Measurements from ENCODE around the gene FFAR2. TPM values are rescaled to one million over a fixed set of nuclear protein-coding genes. Genes with fewer than 3 reads are reported as not detected.
"Not testable (repeated sequence)": the region's sequence is repeated elsewhere in the genome, so short reads cannot be mapped to it uniquely, and the experiment has no call there.

The FFAR2 gene
- total and polyA plus RNA-seq, 7 experiments from 2014 or later, result 2.2 to 7.1 TPM; not detected in 5

DNA sequence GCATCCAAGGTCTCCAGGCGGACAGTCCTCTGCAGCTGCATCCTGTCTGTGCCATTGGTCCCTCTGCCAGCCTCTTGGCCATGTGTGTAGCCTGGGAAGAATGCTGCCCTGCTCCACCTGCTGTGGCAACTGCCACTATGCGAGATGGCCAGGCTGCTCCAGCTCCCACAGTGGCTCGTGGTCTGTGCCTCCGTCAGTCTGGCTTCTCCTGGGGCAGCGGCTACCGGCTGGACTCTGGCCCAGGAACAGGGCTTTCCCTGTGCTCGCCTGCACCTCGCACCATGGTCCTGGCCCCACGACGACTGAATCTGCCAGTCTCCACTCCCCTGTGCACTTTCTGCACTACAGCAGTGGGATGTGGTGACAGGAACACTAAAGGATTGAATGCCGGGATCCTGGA is 26.7 kb upstream of the FFAR2 start:
- H3K9me3 ChIP-seq (ENCODE audit: control insufficient read depth in 2 of 3, low read length in 3 of 3), result no peaks in the 10 kb centered on the region
- ChIA-PET CTCF (interaction anchor here (1.0 kb wide), 1 partner anchor 41 kb away, joined by 5 read pairs; no protein-coding TSS in a partner anchor), POLR2A (no interaction called here)
- H3K4me3 ChIP-seq (ENCODE audit: low read length), result no peak overlapping the region
- no peak overlapping the region for H3K27ac ChIP-seq (ENCODE audit: low read depth, low read length)
- no peaks in the 10 kb centered on the region for H3K4me1 ChIP-seq (ENCODE audit: control insufficient read depth in 2 of 2, insufficient read depth in 2 of 2, low read length in 2 of 2)
- intact Hi-C loops (cut with micrococcal nuclease), result loop anchor here in 1 of 2 donors (5.0 kb wide), 1 partner anchor 41 kb away; no protein-coding TSS in a partner anchor
- ATAC-seq (no peak), DNase-seq (no peak)
- Mint-ChIP-seq H3K9me3 (no peaks in the 10 kb centered on the region), H3K4me1 (peaks cover 0 to 6% (median 0%) of the 10 kb centered on the region in 7 donors), H3K4me3 (no peak overlapping the region), H3K36me3 (no peaks in the 10 kb centered on the region), H3K27me3 (peaks cover 0 to 33% (median 16%) of the 10 kb centered on the region in 5 donors), H3K27ac (no peak overlapping the region)
- peaks cover 0 to 6% of the 10 kb centered on the region in 2 donors for H3K27me3 ChIP-seq (ENCODE audit: control insufficient read depth in 2 of 2, insufficient read depth in 2 of 2, low read length in 2 of 2)
- no peaks in the 10 kb centered on the region for H3K36me3 ChIP-seq (ENCODE audit: control insufficient read depth in 2 of 3, insufficient read depth in 3 of 3, low read length in 3 of 3)

DNA sequence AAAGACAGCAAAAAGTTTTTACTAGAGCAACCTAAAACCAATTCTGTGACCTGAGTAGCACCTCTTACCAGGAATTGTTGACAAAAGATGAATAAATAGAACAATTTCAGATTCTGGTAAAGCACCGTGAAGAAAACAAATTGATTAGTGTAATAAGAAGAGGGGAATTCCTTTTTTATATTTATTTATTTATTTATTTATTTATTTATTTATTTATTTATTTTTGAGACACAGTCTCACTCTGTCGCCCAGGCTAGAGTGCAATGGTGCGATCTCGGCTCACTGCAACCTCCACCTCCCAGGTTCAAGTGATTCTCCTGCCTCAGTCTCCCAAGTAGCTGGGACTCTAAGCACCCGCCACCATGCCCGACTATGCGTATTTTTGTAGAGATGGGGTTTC is 24.7 kb upstream of the FFAR2 start:
- H3K27ac Mint-ChIP-seq; DNase-seq; CTCF ChIA-PET; ATAC-seq; H3K4me1 Mint-ChIP-seq; H3K27me3 ChIP-seq (ENCODE audit: control insufficient read depth in 2 of 2, insufficient read depth in 2 of 2, low read length in 2 of 2); H3K36me3 Mint-ChIP-seq; H3K27ac ChIP-seq (ENCODE audit: low read depth, low read length); H3K9me3 Mint-ChIP-seq; H3K36me3 ChIP-seq (ENCODE audit: control insufficient read depth in 2 of 3, insufficient read depth in 3 of 3, low read length in 3 of 3); H3K4me1 ChIP-seq (ENCODE audit: control insufficient read depth in 2 of 2, insufficient read depth in 2 of 2, low read length in 2 of 2); H3K4me3 ChIP-seq (ENCODE audit: low read length); POLR2A ChIA-PET; H3K4me3 Mint-ChIP-seq; H3K9me3 ChIP-seq (ENCODE audit: control insufficient read depth in 2 of 3, low read length in 3 of 3): not testable (repeated sequence)
- H3K27me3 Mint-ChIP-seq, result peaks cover 0 to 15% (median 0%) of the 10 kb centered on the region in 5 donors
- intact Hi-C loops (cut with micrococcal nuclease), result loop anchor here in 1 of 2 donors (5.0 kb wide), 1 partner anchor 39 kb away; no protein-coding TSS in a partner anchor

DNA sequence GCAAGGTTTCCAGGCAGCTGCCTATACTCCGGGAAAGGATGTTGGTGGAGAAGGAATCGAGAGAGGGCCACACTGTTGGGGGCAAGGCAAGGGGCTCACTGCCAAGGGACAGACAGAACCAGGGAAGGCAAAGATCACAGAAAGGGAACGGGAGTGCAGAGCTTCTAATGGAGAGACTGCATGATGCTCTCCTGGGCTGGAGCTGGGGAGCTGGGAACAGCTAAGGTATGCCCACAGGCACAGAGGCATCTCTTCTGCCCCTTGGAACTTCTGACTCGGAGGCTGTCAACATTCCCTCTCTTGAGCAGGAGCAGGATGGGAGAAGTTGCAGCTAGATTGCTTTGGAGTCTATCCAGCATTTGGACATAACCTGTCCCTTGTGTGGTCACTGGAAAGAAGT is 22.4 kb upstream of the FFAR2 start:
- Histone ChIP-seq H3K27ac (ENCODE audit: low read depth, low read length) (no peak overlapping the region), H3K4me1 (ENCODE audit: control insufficient read depth in 2 of 2, insufficient read depth in 2 of 2, low read length in 2 of 2) (no peaks in the 10 kb centered on the region), H3K4me3 (ENCODE audit: low read length) (no peak overlapping the region), H3K36me3 (ENCODE audit: control insufficient read depth in 2 of 3, insufficient read depth in 3 of 3, low read length in 3 of 3) (no peaks in the 10 kb centered on the region), H3K27me3 (ENCODE audit: control insufficient read depth in 2 of 2, insufficient read depth in 2 of 2, low read length in 2 of 2) (no peaks in the 10 kb centered on the region), H3K9me3 (ENCODE audit: control insufficient read depth in 2 of 3, low read length in 3 of 3) (peaks cover 0 to 3% (median 0%) of the 10 kb centered on the region in 3 experiments)
- CTCF ChIA-PET, result interaction anchor here (1.0 kb wide), 1 partner anchor 10 kb away, joined by 4 read pairs; no protein-coding TSS in a partner anchor
- H3K36me3 Mint-ChIP-seq, result peaks cover 0 to 3% (median 0%) of the 10 kb centered on the region in 5 donors
- ATAC-seq (no peak), DNase-seq (no peak)
- no peak overlapping the region for H3K4me3 Mint-ChIP-seq
- POLR2A ChIA-PET, result interaction anchor here (1.2 kb wide), 1 partner anchor 37 kb away, joined by 3 read pairs; no protein-coding TSS in a partner anchor
- intact Hi-C loops (cut with micrococcal nuclease), result no loop called here
- peaks cover 0 to 9% (median 3%) of the 10 kb centered on the region in 11 donors for H3K9me3 Mint-ChIP-seq
- H3K27me3 Mint-ChIP-seq, result peaks cover 0 to 10% (median 0%) of the 10 kb centered on the region in 5 donors
- peaks cover 0 to 4% (median 2%) of the 10 kb centered on the region in 7 donors for H3K4me1 Mint-ChIP-seq
- H3K27ac Mint-ChIP-seq, result no peak overlapping the region

DNA sequence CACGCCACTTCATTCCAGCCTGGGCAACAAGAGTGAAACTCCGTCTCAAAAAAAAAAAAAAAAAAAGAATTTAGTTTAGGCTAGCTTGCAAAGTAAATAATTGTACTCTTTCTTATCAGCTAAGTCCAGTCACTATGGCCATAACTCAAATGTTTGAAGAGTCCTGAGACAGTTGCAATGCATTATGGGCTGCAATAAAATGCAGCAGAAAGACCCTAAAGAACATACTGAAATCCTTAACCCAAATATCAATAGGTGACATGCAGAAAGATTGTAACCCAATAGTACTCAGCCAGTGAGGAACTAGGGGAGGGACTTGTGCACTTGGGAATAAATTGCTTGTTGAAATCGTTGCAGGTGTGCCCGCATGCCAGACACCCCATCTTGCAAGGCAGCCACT is 20.9 kb upstream of the FFAR2 start:
- ChIA-PET POLR2A (no interaction called here), CTCF (no interaction called here)
- H3K27me3 ChIP-seq (ENCODE audit: control insufficient read depth in 2 of 2, insufficient read depth in 2 of 2, low read length in 2 of 2), result no peaks in the 10 kb centered on the region
- H3K9me3 ChIP-seq (ENCODE audit: control insufficient read depth in 2 of 3, low read length in 3 of 3), result peaks cover 0 to 11% (median 0%) of the 10 kb centered on the region in 3 experiments
- Mint-ChIP-seq H3K27me3 (peaks cover 0 to 10% (median 4%) of the 10 kb centered on the region in 5 donors), H3K4me3 (no peak overlapping the region), H3K4me1 (peaks cover 5 to 14% (median 9%) of the 10 kb centered on the region in 7 donors), H3K27ac (no peak overlapping the region), H3K36me3 (peaks cover 0 to 14% (median 10%) of the 10 kb centered on the region in 5 donors), H3K9me3 (peaks cover 4 to 23% (median 15%) of the 10 kb centered on the region in 11 donors)
- H3K4me1 ChIP-seq (ENCODE audit: control insufficient read depth in 2 of 2, insufficient read depth in 2 of 2, low read length in 2 of 2), result no peaks in the 10 kb centered on the region
- ATAC-seq, result no peak
- H3K27ac ChIP-seq (ENCODE audit: low read depth, low read length), result no peak overlapping the region
- no peak overlapping the region for H3K4me3 ChIP-seq (ENCODE audit: low read length)
- no peak for DNase-seq
- no peaks in the 10 kb centered on the region for H3K36me3 ChIP-seq (ENCODE audit: control insufficient read depth in 2 of 3, insufficient read depth in 3 of 3, low read length in 3 of 3)
- intact Hi-C loops (cut with micrococcal nuclease), result no loop called here

DNA sequence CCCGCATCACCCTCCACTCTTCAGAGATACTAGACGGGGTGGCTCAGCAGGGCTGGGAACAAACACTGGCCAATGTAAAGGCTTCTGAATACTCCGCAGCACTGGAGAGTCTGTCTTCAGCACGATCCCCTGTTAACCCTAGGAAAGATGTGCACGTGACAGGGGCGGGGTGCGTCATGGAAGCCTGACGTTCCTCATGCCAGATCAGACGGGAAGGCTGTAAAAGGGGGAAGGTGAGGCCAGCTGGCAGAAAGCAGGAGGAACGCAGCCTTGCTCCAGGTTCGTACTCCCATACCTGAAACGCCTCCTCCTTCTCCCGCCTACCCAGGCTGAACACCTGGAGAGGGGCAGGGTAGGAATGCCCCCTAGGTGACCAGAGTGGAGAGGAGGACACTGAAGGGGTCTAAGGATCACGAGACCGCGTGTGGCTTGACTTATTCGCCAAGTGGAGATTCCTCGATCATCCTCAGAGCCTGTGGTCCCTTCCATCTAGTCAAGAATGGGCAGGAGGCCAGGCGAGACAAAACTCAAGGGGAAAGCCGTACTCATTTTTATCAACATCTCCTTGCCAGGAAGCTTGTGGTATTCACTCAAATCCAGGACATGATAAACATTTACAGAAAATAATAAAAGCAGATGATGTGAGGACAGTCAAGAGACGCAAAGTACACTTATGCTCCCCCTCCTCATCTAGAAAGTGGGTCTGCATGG is 18.2 kb upstream of the FFAR2 start:
- H3K4me1 Mint-ChIP-seq, result peaks cover 5 to 15% (median 9%) of the 10 kb centered on the region in 7 donors
- ChIA-PET POLR2A (no interaction called here), CTCF (interaction anchor here (0.6 kb wide), 1 partner anchor 33 kb away, joined by 8 read pairs; no protein-coding TSS in a partner anchor)
- Histone ChIP-seq H3K27me3 (ENCODE audit: control insufficient read depth in 2 of 2, insufficient read depth in 2 of 2, low read length in 2 of 2) (no peaks in the 10 kb centered on the region), H3K4me1 (ENCODE audit: control insufficient read depth in 2 of 2, insufficient read depth in 2 of 2, low read length in 2 of 2) (no peaks in the 10 kb centered on the region), H3K36me3 (ENCODE audit: control insufficient read depth in 2 of 3, insufficient read depth in 3 of 3, low read length in 3 of 3) (no peaks in the 10 kb centered on the region), H3K9me3 (ENCODE audit: control insufficient read depth in 2 of 3, low read length in 3 of 3) (peaks cover 0 to 11% (median 0%) of the 10 kb centered on the region in 3 experiments), H3K27ac (ENCODE audit: low read depth, low read length) (no peak overlapping the region), H3K4me3 (ENCODE audit: low read length) (no peak overlapping the region)
- ATAC-seq (no peak), DNase-seq (no peak)
- peaks cover 4 to 27% (median 18%) of the 10 kb centered on the region in 11 donors for H3K9me3 Mint-ChIP-seq
- no peak overlapping the region for H3K27ac Mint-ChIP-seq
- H3K27me3 Mint-ChIP-seq, result peaks cover 0 to 22% (median 6%) of the 10 kb centered on the region in 5 donors
- intact Hi-C loops (cut with micrococcal nuclease), result no loop called here
- peaks cover 0 to 16% (median 10%) of the 10 kb centered on the region in 5 donors for H3K36me3 Mint-ChIP-seq
- no peak overlapping the region for H3K4me3 Mint-ChIP-seq

DNA sequence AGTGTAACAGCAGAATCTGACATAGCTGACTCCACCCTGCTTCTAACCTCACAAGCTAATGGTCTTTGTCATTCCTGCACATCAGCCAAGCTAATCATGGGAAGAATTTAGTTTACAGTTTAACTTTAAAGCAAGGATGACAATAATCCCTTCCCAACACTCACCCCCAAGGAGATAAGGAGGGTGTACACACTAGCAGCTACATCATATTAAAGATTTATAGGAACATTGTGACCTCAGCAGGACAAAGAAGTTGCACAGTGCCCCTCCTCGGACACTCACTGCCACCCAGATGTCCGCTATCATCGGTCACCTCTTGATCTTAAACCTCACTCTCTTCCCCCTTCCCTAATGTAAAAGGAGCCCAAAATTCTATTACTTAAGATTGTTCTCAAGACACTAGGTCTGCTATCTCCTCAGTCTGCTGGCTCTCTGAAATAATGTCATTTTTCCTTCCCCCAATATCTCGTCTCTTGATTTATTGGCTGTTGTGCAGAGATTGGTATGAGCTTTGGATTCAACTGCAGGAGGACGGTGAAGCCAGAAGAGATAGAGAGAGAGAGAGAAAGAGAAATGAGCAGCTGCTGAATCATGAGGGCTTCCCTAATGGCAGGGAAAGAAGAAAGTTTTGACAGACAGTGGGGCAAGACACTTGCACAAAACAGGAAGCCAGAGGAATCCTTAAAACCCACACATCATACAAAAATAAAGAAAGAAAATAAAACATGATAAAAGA is 17.5 kb upstream of the FFAR2 start:
- intact Hi-C loops (cut with micrococcal nuclease), result no loop called here
- no peak overlapping the region for H3K27ac ChIP-seq (ENCODE audit: low read depth, low read length)
- POLR2A ChIA-PET, result no interaction called here
- H3K27me3 ChIP-seq (ENCODE audit: control insufficient read depth in 2 of 2, insufficient read depth in 2 of 2, low read length in 2 of 2), result no peaks in the 10 kb centered on the region
- H3K9me3 ChIP-seq (ENCODE audit: control insufficient read depth in 2 of 3, low read length in 3 of 3), result peaks cover 0 to 11% (median 0%) of the 10 kb centered on the region in 3 experiments
- H3K4me3 ChIP-seq (ENCODE audit: low read length), result no peak overlapping the region
- Mint-ChIP-seq H3K4me1 (peaks cover 5 to 15% (median 9%) of the 10 kb centered on the region in 7 donors), H3K27me3 (peaks cover 0 to 20% (median 9%) of the 10 kb centered on the region in 5 donors), H3K27ac (no peak overlapping the region), H3K36me3 (peaks cover 0 to 16% (median 10%) of the 10 kb centered on the region in 5 donors), H3K9me3 (peaks cover 4 to 27% (median 18%) of the 10 kb centered on the region in 11 donors), H3K4me3 (no peak overlapping the region)
- no peaks in the 10 kb centered on the region for H3K36me3 ChIP-seq (ENCODE audit: control insufficient read depth in 2 of 3, insufficient read depth in 3 of 3, low read length in 3 of 3)
- DNase-seq (no peak), ATAC-seq (peak; percentile 54)
- CTCF ChIA-PET, result no interaction called here
- no peaks in the 10 kb centered on the region for H3K4me1 ChIP-seq (ENCODE audit: control insufficient read depth in 2 of 2, insufficient read depth in 2 of 2, low read length in 2 of 2)
